HG03575 (cell line): ENCODE data around the gene EPN2.

ENCODE experiments used
- ATAC-seq: cut with Tn5 transposase; IDR thresholded peaks from one replicate; pipeline ENCODE4 v1.9.1; 2021; ENCODE audit not compliant: unreplicated experiment, insufficient number of reproducible peaks, low FRiP score; ENCODE audit errors: extremely low read depth

EPN2 gene

GRCh38 chr17:19382531-19383444, 145.6 kb downstream of the EPN2 start:
- ATAC-seq = no peak

- ATAC-seq = no peak
Measured at GRCh38 chr17:19383681-19384470, 146.7 kb downstream of the EPN2 start.

- ATAC-seq = no peak
Measured at GRCh38 chr17:19384723-19385391, 147.7 kb downstream of the EPN2 start.

- no peak for ATAC-seq
Measured at GRCh38 chr17:19385521-19385983, 148.4 kb downstream of the EPN2 start.
